Vagina (tissue), 2 donors: ENCODE data around the gene AHCYL2. TPM values are rescaled to one million over a fixed set of nuclear protein-coding genes. Genes with fewer than 3 reads are reported as not detected.

ENCODE experiments used
- DNase-seq, 2 donors: peaks; one replicate each; pipeline ENCODE4 v3.0.0-alpha.2; 2017; ENCODE audit errors: extremely low spot score in 2 of 2
- H3K27ac ChIP-seq: fragments of 200-600 bp; sonication (generic); one replicate; pipeline ENCODE4 v1.5.1; 2019
- H3K27me3 ChIP-seq: fragments of 200-600 bp; sonication (generic); one replicate; pipeline ENCODE4 v1.5.1; 2019
- H3K36me3 ChIP-seq, 2 donors: fragments of 200-600 bp; sonication (generic); one replicate each; pipeline ENCODE4 v1.5.1; 2017 to 2019
- H3K4me1 ChIP-seq: fragments of 200-600 bp; sonication (generic); one replicate; pipeline ENCODE4 v1.5.1; 2019
- H3K4me3 ChIP-seq, 2 donors: fragments of 200-600 bp; sonication (generic); 1 replicate in 1 of 2; 2 replicates in 1 of 2; pipeline ENCODE4 v1.5.1; 2016 to 2019
- H3K9me3 ChIP-seq: fragments of 200-600 bp; sonication (generic); one replicate; pipeline ENCODE4 v1.5.1; 2019
- CTCF ChIP-seq, 3 experiments: fragments of 450-650 bp in 2 of 3; fragments of 200-600 bp in 1 of 3; sonication (generic) in 1 of 3; IDR thresholded peaks; one replicate each; pipeline ENCODE4 v1.5.1; 2017 to 2019; ENCODE audit warnings: antibody characterized with exemption in 3 of 3, mild to moderate bottlenecking in 2 of 3, moderate library complexity in 2 of 3
- POLR2A ChIP-seq, 2 donors: fragments of 450-650 bp; IDR thresholded peaks; one replicate each; pipeline ENCODE4 v1.6.1; 2017; ENCODE audit warnings: antibody characterized with exemption in 2 of 2, mild to moderate bottlenecking in 2 of 2, moderate library complexity in 2 of 2
- POLR2AphosphoS5 ChIP-seq, 2 donors: sonication (generic); formaldehyde crosslinking; IDR thresholded peaks; one replicate each; pipeline ENCODE4 v1.9.0; 2017; ENCODE audit warnings: antibody characterized with exemption in 2 of 2, mild to moderate bottlenecking in 2 of 2, low read depth in 1 of 2; ENCODE audit not compliant: insufficient read depth in 1 of 2
- intact Hi-C: fragments of 100-400 bp; cut with DNase I; formaldehyde crosslinking; loops from one replicate; pipeline ENCODE4 v1.15.1; 2023
- total RNA-seq: library from RNA; depleted of rRNA; stranded (reverse); fragments of >200 nt; gene quantifications from one replicate; pipeline ENCODE4 v1.2.3, GENCODE V29; 2016

The AHCYL2 gene
- total RNA-seq, 1 donor from 2014 or later, result 19.6 TPM

DNA sequence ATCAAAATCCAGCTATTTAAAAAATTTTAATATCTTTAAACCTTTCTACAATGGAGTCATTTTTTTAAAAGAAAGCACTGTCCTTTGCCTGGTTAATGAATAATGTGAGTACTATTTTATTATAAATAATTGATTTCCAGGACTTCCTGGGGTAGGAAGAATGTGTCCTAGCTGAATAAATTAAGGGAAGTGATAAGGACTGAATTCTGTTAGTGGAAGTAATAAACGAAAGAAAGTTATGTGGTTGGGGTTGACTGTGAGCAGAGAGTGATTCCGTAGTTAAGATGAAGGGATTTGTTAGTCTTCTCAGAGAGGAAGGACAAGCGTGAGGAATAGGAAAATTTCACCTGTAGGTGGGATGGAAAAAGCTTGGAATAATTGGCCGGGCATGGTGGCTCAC, 59.1 kb downstream of the AHCYL2 start:
- Histone ChIP-seq H3K4me1 (no peaks in the 10 kb centered on the region), H3K4me3 (no peak overlapping the region), H3K36me3 (no peaks in the 10 kb centered on the region), H3K9me3 (no peaks in the 10 kb centered on the region), H3K27ac (no peak overlapping the region), H3K27me3 (no peaks in the 10 kb centered on the region)
- intact Hi-C loops, result no loop called here
- TF ChIP-seq POLR2A (IDR thresholded peaks at IDR 0.05), result no peak
- no peak for TF ChIP-seq CTCF (IDR thresholded peaks at IDR 0.05)
- no peak for TF ChIP-seq POLR2AphosphoS5 (IDR thresholded peaks at IDR 0.05; ENCODE audit: insufficient read depth in 1 of 2, low read depth in 1 of 2)
- DNase-seq, result no peak

DNA sequence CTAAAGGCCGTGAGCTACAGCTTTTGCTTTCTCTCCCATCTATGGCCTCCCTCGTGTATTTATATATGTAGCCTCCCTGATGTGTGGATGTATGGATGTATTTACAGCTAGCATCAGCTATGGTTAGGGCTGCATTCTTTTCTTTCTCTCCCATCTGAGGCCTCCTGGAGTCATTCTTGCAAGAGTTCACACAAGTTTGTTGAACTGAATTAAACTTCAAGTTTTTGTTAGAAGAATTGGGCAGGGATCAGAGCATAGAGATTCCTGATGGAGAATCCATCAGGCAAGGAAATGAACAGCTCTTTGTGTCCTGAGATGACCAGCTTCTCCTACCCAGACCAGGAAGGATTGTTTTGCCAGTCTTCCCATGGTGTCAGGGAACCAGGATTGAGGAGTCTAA, 60.3 kb downstream of the AHCYL2 start:
- intact Hi-C loops, result no loop called here
- TF ChIP-seq POLR2A (IDR thresholded peaks at IDR 0.05) (no peak), CTCF (IDR thresholded peaks at IDR 0.05) (no peak), POLR2AphosphoS5 (IDR thresholded peaks at IDR 0.05; ENCODE audit: insufficient read depth in 1 of 2, low read depth in 1 of 2) (no peak)
- no peaks in the 10 kb centered on the region for H3K27me3 ChIP-seq

DNA sequence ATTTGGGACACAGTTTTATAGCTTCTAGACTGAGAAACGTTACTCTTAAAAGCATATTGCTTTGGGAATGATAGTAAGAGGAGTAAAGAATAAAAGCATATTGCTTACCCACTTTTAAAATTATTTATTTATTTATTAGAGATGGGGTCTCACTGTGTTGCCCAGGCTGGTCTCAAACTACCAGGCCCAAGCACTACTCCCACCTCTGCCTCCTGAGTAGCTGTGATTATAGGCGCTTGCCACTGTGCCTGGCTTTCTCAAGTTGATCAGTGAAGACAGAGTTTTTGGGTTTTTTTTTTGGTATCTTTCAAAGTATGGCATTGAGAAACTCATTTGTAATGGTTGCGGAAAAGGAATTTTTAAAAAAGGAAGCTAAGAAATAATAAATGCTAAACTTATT, 68.0 kb downstream of the AHCYL2 start:
- intact Hi-C loops, result no loop called here
- no peak overlapping the region for H3K4me3 ChIP-seq
- H3K4me1 ChIP-seq, result peaks cover 4% of the 10 kb centered on the region
- TF ChIP-seq POLR2AphosphoS5 (IDR thresholded peaks at IDR 0.05; ENCODE audit: insufficient read depth in 1 of 2, low read depth in 1 of 2), result no peak
- no peak for TF ChIP-seq POLR2A (IDR thresholded peaks at IDR 0.05)
- TF ChIP-seq CTCF (IDR thresholded peaks at IDR 0.05), result no peak
- H3K27me3 ChIP-seq, result no peaks in the 10 kb centered on the region
- DNase-seq, result no peak
- no peaks in the 10 kb centered on the region for H3K36me3 ChIP-seq
- H3K9me3 ChIP-seq, result no peaks in the 10 kb centered on the region
- H3K27ac ChIP-seq, result no peak overlapping the region

More for the DNA sequence above, 60.3 kb downstream of the AHCYL2 start:
- Histone ChIP-seq H3K36me3 (no peaks in the 10 kb centered on the region), H3K9me3 (no peaks in the 10 kb centered on the region), H3K4me1 (no peaks in the 10 kb centered on the region), H3K4me3 (no peak overlapping the region), H3K27ac (no peak overlapping the region)
- no peak for DNase-seq

GRCh38 chr7:129295015-129295423, 70.2 kb downstream of the AHCYL2 start:
- no peaks in the 10 kb centered on the region for H3K9me3 ChIP-seq
- peaks cover 4% of the 10 kb centered on the region for H3K4me1 ChIP-seq
- no peak for DNase-seq
- H3K27ac ChIP-seq, result no peak overlapping the region
- no peaks in the 10 kb centered on the region for H3K27me3 ChIP-seq
- intact Hi-C loops, result loop anchor here (5.0 kb wide), 2 partner anchors 73 to 177 kb away; no protein-coding TSS in a partner anchor
- no peaks in the 10 kb centered on the region for H3K36me3 ChIP-seq
- H3K4me3 ChIP-seq, result no peak overlapping the region
- TF ChIP-seq POLR2A (IDR thresholded peaks at IDR 0.05) (no peak), POLR2AphosphoS5 (IDR thresholded peaks at IDR 0.05; ENCODE audit: insufficient read depth in 1 of 2, low read depth in 1 of 2) (peak in 1 of 2 donors; percentile 39)

DNA sequence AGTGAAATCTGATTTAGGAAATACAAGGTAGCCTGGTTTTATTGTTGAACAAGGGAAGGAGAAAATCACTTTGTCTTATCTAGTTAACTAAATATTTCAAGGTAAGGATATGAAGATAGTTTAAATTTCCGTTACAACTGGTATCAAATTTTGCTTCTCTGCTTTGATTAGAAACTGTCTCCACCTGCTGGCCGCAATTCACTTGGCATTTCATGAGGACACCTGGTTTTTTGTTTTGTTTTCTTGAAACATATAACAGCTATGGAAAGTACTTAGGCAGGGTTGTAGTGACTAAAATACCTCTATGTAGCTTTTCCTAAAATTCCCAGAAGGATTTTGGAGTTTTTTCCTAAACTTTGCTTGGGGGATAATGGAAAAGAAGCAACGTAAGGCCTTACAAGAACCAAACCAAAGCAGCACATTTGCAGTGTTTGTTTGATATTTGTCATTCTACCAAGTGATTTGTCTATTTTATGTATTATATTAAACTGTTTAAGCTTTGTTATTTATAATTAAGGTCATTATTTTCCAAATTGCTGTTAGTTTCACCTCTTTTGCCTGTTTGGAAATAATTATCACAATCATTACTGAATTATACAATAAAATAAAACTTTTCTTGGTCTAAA, 73.6 kb downstream of the AHCYL2 start:
- H3K9me3 ChIP-seq, result no peaks in the 10 kb centered on the region
- no peak overlapping the region for H3K4me3 ChIP-seq
- intact Hi-C loops, result loop anchor here (5.0 kb wide), 2 partner anchors 76 to 174 kb away; no protein-coding TSS in a partner anchor
- DNase-seq, result no peak
- no peaks in the 10 kb centered on the region for H3K36me3 ChIP-seq
- peaks cover 4% of the 10 kb centered on the region for H3K4me1 ChIP-seq
- no peaks in the 10 kb centered on the region for H3K27me3 ChIP-seq
- no peak for TF ChIP-seq POLR2AphosphoS5 (IDR thresholded peaks at IDR 0.05; ENCODE audit: insufficient read depth in 1 of 2, low read depth in 1 of 2)
- peak; percentile 35 to 53 (median 46) for TF ChIP-seq CTCF (IDR thresholded peaks at IDR 0.05)
- TF ChIP-seq POLR2A (IDR thresholded peaks at IDR 0.05), result no peak
- H3K27ac ChIP-seq, result no peak overlapping the region
